Activated naive CD4-positive, alpha-beta T cell treated with Interleukin-2 at 50 U/mL for 16 hours (primary cell): Measurements from ENCODE around the gene PRAMEF17.
A peak's percentile ranks its signal among the peaks of the same experiment; 100 is the strongest.
"Not testable (repeated sequence)": the region's sequence is repeated elsewhere in the genome, so short reads cannot be mapped to it uniquely, and the experiment has no call there.

Source experiments
- DNase-seq: peaks from one replicate; pipeline ENCODE4 v3.0.0-alpha.2; 2020

Gene PRAMEF17

DNA sequence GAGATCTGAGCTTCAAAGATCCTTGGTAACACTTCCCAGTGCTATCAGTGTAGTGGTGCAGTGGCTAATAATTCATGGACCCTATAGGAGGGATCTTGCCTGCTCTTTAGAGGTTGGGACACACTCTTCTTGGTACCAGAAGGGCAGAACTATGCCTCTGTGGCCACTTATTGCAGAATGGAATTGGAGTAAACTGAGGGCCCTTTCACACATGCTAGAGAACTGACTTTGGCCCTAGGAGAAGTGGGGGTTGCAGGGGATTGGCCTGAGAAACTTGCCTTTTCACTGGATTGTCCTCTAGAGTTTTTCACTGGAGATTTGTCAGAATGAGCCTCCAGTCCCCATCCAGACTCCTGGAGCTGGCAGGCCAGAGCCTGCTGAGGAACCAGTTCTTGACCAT lies at the start of gene PRAMEF17:
TSS of gene PRAMEF17 (plus strand) at position 301 of the 400 bp plus-strand sequence. CDS start at position 327, 26 bp downstream.
- not testable (repeated sequence) for DNase-seq

GRCh38 chr1:13342496-13342895 lies 46.9 kb upstream of the PRAMEF17 start:
- DNase-seq: not testable (repeated sequence)

GRCh38 chr1:13347034-13347433 lies 42.4 kb upstream of the PRAMEF17 start, which contains the start of gene PRAMEF14:
Gene PRAMEF14 (minus strand): TSS chr1:13347134. CDS start chr1:13345314, 1,820 bp downstream.
- not testable (repeated sequence) for DNase-seq

DNA sequence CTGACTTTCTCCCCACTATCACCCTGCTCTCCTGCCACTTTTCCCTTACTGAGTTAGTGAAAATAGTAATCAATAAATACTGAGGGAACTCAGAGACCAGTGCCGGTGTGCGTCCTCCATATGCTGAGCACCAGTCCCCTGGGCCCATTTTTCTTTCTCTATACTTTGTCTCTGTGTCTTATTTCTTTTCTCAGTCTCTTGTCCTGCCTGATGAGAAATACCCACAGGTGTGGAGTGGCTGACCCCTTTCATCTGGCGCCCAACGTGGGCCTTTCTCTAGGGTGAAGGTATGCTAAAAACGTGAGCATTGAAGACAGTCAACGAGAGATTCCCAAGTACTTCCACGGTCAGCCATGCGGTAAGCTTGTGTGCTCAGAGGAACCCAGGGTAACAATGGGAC lies 36.0 kb upstream of the PRAMEF17 start:
- DNase-seq: not testable (repeated sequence)

DNA sequence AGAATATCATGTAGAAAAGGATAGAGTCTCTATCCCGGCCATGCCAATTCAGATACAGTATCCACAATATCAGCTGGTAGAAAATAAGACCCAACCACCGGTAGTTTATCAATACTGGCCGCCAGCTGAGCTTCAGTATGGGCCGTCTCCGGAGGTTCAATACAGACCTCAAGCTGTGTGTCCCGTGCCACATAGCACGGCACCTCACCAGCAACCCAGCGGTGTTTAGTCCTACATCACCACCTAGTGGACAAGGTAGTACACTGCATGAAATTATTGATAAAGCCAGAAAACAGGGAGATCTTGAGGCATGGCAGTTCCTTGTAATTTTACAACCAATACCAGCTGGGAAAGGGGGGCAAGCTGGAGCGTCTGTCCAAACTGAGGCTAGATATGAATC lies 35.0 kb upstream of the PRAMEF17 start:
- DNase-seq: not testable (repeated sequence)

DNA sequence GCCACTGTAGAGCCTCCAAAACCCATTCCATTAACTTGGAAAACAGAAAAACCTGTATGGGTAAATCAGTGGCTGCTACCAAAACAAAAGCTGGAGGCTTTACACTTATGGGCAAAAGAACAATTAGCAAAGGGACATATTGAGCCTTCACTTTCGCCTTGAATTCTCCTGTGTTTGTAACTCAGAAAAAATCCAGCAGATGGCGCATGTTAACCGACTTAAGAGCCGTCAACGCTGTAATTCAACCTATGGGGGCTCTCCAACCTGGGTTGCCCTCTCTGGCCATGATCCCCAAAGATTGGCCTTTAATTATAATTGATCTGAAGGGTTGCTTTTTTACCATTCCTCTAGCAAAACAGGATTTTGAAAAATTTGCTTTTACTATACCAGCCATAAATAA lies 32.7 kb upstream of the PRAMEF17 start:
- not testable (repeated sequence) for DNase-seq

GRCh38 chr1:13362364-13362763 lies 27.1 kb upstream of the PRAMEF17 start:
- DNase-seq: not testable (repeated sequence)

DNA sequence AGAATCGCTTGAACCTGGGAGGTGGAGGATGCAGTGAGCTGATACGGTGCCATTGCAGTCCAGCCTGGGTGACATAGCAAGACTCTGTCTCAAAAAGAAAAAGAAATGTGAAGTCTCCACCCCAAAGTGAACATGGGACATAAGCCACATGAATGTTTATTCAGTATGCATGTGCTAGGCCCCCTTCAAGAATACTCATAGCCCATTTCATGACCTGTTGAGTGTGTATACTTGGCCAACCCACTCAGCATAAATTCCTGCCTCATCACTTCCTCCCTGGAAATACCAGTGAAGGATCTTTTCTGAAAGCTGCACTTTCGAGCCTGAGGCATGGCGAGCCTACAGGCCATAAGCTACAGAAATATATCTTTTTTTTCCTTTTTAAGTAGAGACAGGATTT lies 24.5 kb upstream of the PRAMEF17 start:
- not testable (repeated sequence) for DNase-seq

DNA sequence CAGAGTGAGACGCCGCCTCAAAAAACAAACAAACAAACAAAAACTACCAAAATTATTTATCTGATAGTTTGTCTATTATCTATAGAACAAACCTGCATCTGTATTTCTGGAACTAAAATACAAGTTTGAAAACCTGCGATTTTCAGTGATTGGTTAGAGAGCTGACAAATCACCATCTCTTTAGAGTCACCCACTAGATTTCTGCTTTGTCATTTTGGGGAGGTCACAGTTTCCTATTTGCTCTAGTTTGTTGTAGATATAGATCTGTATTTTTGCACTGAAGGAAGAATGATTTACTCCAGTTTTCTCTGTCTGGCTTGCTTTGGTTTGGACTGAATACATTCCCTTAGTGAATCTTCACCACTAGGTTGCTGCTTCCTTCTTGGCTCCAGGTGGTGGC lies 22.9 kb upstream of the PRAMEF17 start:
- DNase-seq: not testable (repeated sequence)

GRCh38 chr1:13368544-13368943 lies 20.9 kb upstream of the PRAMEF17 start:
- peak; percentile 4 for DNase-seq

GRCh38 chr1:13378983-13379382 lies 10.4 kb upstream of the PRAMEF17 start:
- not testable (repeated sequence) for DNase-seq

DNA sequence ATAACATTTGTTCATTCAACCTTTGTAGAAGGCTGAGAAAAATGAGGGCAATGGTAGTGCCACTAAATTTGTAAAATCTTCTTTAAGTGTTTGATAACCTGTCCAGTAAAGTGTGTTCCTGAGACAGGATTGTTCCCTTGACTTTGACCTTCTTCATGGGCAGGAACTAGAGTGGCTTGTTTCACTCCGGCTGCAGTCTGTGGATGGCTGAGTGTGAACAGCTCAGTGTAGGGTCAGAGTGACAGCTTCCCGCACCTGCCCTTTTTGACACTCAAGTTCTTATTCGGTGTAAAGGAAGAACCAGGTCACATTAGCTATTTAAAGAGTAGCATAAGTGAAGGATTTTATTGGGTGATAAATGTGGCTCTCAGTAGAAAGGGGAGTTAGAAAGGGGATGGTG lies 9.1 kb upstream of the PRAMEF17 start:
- not testable (repeated sequence) for DNase-seq

GRCh38 chr1:13393004-13393403 lies 3.6 kb downstream of the PRAMEF17 start:
- not testable (repeated sequence) for DNase-seq

GRCh38 chr1:13394761-13395160 lies 5.3 kb downstream of the PRAMEF17 start:
- not testable (repeated sequence) for DNase-seq

DNA sequence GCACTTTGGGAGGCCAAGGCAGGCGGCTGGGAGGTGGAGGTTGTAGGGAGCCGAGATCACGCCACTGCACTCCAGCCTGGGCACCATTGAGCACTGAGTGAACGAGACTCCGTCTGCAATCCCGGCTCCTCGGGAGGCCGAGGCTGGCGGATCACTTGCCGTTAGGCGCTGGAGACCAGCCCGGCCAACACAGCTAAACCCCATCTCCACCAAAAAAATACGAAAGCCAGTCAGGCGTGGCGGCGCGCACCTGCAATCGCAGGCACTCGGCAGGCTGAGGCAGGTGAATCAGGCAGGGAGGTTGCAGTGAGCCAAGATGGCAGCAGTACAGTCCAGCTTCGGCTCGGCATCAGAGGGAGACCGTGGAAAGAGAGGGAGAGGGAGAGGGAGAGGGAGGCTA lies 5.9 kb downstream of the PRAMEF17 start:
- DNase-seq: not testable (repeated sequence)

DNA sequence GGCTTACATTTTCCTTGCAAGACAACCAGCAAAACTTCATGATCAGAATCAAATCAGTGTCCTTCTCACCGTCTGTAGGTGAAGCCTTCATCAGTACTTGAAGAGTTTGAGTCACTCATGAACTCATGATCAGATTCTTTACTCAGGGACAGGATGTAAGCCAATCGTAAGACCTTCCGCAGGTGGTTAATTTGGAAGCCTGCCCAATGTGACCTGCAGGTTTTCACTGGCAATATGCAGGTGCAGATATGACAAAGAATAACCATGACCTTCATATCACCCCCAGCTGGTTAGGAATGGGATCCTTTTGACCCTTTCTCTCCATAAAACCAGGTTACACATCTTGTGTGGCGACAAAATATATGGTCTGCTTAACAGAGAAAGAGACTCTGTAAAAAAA lies 18.4 kb downstream of the PRAMEF17 start:
- no peak for DNase-seq

- DNase-seq: not testable (repeated sequence)
Observed at GRCh38 chr1:13410150-13410549, 20.7 kb downstream of the PRAMEF17 start, which contains the start of gene PRAMEF20. Gene PRAMEF20 (plus strand): TSS chr1:13410450. CDS start chr1:13416355, 5,905 bp downstream.

DNA sequence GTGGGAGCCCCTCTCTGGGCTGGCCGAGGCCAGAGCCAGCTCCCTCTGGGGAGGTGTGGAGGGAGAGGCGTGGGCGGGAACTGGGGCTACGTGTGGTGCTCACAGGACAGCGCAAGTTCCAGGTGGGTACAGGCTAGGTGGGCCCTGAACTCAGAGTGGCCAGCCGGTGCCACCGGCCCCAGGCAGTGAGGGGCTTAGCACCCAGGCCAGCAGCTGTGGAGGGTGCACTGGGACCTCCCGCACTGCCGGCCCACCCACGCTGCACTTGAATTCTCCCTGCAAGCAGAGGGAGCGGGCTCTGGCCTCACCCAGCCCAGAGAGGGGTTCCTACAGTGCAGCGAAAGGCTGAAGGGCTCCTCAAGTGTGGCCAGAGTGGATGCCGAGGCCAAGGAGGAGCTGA lies 41.1 kb downstream of the PRAMEF17 start:
- DNase-seq: no peak

GRCh38 chr1:13432251-13432650 lies 42.8 kb downstream of the PRAMEF17 start:
- DNase-seq: no peak

GRCh38 chr1:13433694-13434358 lies 44.4 kb downstream of the PRAMEF17 start:
- DNase-seq: not testable (repeated sequence)

DNA sequence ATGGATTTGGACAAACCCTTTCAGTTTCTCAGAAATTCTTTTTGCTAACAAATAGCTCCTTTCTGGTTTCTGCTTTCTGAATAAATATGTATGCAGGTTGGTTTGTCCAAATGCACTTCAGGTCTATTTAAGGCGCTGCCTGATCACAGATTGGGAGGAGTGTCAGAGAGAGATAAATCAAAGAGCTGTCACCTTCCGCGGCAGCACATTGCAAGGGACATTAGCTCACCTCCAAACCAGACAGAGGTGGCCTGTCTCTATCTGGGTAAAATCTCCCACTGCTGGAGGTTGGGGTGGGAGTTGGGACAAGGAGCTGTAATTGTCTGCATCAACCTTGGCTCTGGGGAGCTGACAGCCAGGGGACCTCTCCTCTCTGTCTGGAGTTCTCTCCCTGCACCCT lies 46.0 kb downstream of the PRAMEF17 start:
- no peak for DNase-seq

DNA sequence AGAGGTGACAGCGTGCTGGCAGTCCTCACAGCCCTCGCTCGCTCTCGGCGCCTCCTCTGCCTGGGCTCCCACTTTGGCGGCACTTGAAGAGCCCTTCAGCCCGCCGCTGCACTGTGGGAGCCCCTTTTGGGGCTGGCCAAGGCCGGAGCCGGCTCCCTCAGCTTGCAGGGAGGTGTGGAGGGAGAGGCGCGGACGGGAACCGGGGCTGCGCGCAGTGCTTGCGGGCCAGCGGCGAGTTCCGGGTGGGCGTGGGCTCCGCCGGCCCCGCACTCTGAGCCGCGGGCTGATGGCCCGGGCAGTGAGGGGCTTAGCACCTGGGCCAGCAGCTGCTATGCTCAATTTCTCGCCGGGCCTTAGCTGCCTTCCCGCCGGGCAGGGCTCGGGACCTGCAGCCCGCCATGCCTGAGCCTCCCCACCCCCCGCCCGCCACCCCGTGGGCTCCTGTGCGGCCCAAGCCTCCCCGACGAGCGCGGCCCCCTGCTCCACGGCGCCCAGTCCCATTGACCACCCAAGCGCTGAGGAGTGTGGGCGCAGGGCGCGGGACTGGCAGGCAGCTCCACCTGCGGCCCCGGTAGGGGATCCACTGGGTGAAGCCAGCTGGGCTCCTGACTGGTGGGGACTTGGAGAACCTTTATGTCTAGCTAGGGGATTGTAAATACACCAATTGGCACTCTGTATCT lies 49.8 kb downstream of the PRAMEF17 start:
- not testable (repeated sequence) for DNase-seq
